ENCODE results near the gene SEC61A2.
"Not testable (repeated sequence)": the region's sequence is repeated elsewhere in the genome, so short reads cannot be mapped to it uniquely, and the experiment has no call there.

Gene SEC61A2

GRCh38 chr10:12129222-12130111 is at the start of gene SEC61A2:
TSS of gene SEC61A2 (plus strand) at chr10:12129677. CDS start at chr10:12129788, 111 bp downstream.
- peak; percentile 12 for DNase-seq

- no peak for DNase-seq
Measured at GRCh38 chr10:12081470-12081869, 48.0 kb upstream of the SEC61A2 start.

GRCh38 chr10:12081879-12082557 is 47.5 kb upstream of the SEC61A2 start:
- DNase-seq = no peak

- DNase-seq = no peak
Measured at GRCh38 chr10:12088919-12089318, 40.6 kb upstream of the SEC61A2 start.

- DNase-seq = no peak
Measured at GRCh38 chr10:12091421-12091820, 38.1 kb upstream of the SEC61A2 start.

GRCh38 chr10:12097361-12097760 is 32.1 kb upstream of the SEC61A2 start:
- not testable (repeated sequence) for DNase-seq

GRCh38 chr10:12097791-12098190 is 31.7 kb upstream of the SEC61A2 start:
- DNase-seq = no peak

GRCh38 chr10:12098966-12099365 is 30.5 kb upstream of the SEC61A2 start:
- no peak for DNase-seq

- no peak for DNase-seq
Measured at GRCh38 chr10:12103802-12104201, 25.7 kb upstream of the SEC61A2 start.

GRCh38 chr10:12107781-12108180 is 21.7 kb upstream of the SEC61A2 start:
- no peak for DNase-seq

GRCh38 chr10:12109286-12109685 is 20.2 kb upstream of the SEC61A2 start:
- DNase-seq = no peak

- no peak for DNase-seq
Measured at GRCh38 chr10:12111528-12111927, 17.9 kb upstream of the SEC61A2 start.

GRCh38 chr10:12113627-12114026 is 15.8 kb upstream of the SEC61A2 start:
- DNase-seq = no peak

GRCh38 chr10:12121673-12122072 is 7.8 kb upstream of the SEC61A2 start:
- no peak for DNase-seq

GRCh38 chr10:12130237-12130872 is 878 bp downstream of the SEC61A2 start:
- peak; percentile 21 for DNase-seq

- no peak for DNase-seq
Measured at GRCh38 chr10:12135631-12136030, 6.2 kb downstream of the SEC61A2 start.

- no peak for DNase-seq
Measured at GRCh38 chr10:12140038-12140437, 10.6 kb downstream of the SEC61A2 start.

GRCh38 chr10:12144538-12144937 is 15.1 kb downstream of the SEC61A2 start:
- DNase-seq = no peak

- no peak for DNase-seq
Measured at GRCh38 chr10:12150163-12150562, 20.7 kb downstream of the SEC61A2 start.

GRCh38 chr10:12154516-12154915 is 25.0 kb downstream of the SEC61A2 start:
- no peak for DNase-seq

GRCh38 chr10:12156367-12157123 is 27.1 kb downstream of the SEC61A2 start:
- DNase-seq = no peak

GRCh38 chr10:12158111-12158510 is 28.6 kb downstream of the SEC61A2 start:
- no peak for DNase-seq

GRCh38 chr10:12160664-12161063 is 31.2 kb downstream of the SEC61A2 start:
- no peak for DNase-seq
